ENCODE results near the gene AIDA.

The AIDA gene

GRCh38 chr1:222634180-222635013 lies 77.9 kb downstream of the AIDA start:
- H3K4me3 ChIP-seq (ENCODE audit: low read depth, low read length), result no peak overlapping the region
- peak; percentile 95 for DNase-seq (ENCODE audit: low read depth, low spot score)
- in situ Hi-C loops (cut with HindIII; ENCODE audit: low sequenced_read_pairs), result no loop called here
- TF ChIP-seq CTCF (IDR thresholded peaks at IDR 0.05; ENCODE audit: low read depth, low read length), result peak; percentile 81

GRCh38 chr1:222632749-222633148 lies 79.5 kb downstream of the AIDA start:
- TF ChIP-seq CTCF (IDR thresholded peaks at IDR 0.05; ENCODE audit: low read depth, low read length), result no peak
- no peak overlapping the region for H3K4me3 ChIP-seq (ENCODE audit: low read depth, low read length)
- no peak for DNase-seq (ENCODE audit: low read depth, low spot score)
- in situ Hi-C loops (cut with HindIII; ENCODE audit: low sequenced_read_pairs), result no loop called here

GRCh38 chr1:222631611-222632208 lies 80.6 kb downstream of the AIDA start:
- in situ Hi-C loops (cut with HindIII; ENCODE audit: low sequenced_read_pairs), result no loop called here
- no peak overlapping the region for H3K4me3 ChIP-seq (ENCODE audit: low read depth, low read length)
- TF ChIP-seq CTCF (IDR thresholded peaks at IDR 0.05; ENCODE audit: low read depth, low read length), result no peak
- no peak for DNase-seq (ENCODE audit: low read depth, low spot score)

- TF ChIP-seq CTCF (IDR thresholded peaks at IDR 0.05; ENCODE audit: low read depth, low read length), result no peak
These were observed 82.3 kb downstream of the AIDA start for GRCh38 chr1:222629921-222630535.

GRCh38 chr1:222627232-222627631 lies 85.1 kb downstream of the AIDA start:
- TF ChIP-seq CTCF (IDR thresholded peaks at IDR 0.05; ENCODE audit: low read depth, low read length), result no peak
- DNase-seq (ENCODE audit: low read depth, low spot score), result peak; percentile 36
- H3K4me3 ChIP-seq (ENCODE audit: low read depth, low read length), result no peak overlapping the region
- in situ Hi-C loops (cut with HindIII; ENCODE audit: low sequenced_read_pairs), result no loop called here

More at GRCh38 chr1:222629921-222630535, 82.3 kb downstream of the AIDA start:
- in situ Hi-C loops (cut with HindIII; ENCODE audit: low sequenced_read_pairs), result no loop called here
- H3K4me3 ChIP-seq (ENCODE audit: low read depth, low read length), result no peak overlapping the region
- peak; percentile 17 for DNase-seq (ENCODE audit: low read depth, low spot score)

- in situ Hi-C loops (cut with HindIII; ENCODE audit: low sequenced_read_pairs), result no loop called here
- no peak for TF ChIP-seq CTCF (IDR thresholded peaks at IDR 0.05; ENCODE audit: low read depth, low read length)
- H3K4me3 ChIP-seq (ENCODE audit: low read depth, low read length), result no peak overlapping the region
These were observed 88.1 kb downstream of the AIDA start for GRCh38 chr1:222624214-222624613.

More at GRCh38 chr1:222624214-222624613, 88.1 kb downstream of the AIDA start:
- no peak for DNase-seq (ENCODE audit: low read depth, low spot score)

Measured in astrocyte of the spinal cord (primary cell).